GM18858 (cell line): ENCODE measurements around the gene PIK3R4.

Experiments
- ATAC-seq: cut with Tn5 transposase; IDR thresholded peaks from one replicate; pipeline ENCODE4 v1.9.1; 2021; ENCODE audit not compliant: unreplicated experiment

The PIK3R4 gene

DNA sequence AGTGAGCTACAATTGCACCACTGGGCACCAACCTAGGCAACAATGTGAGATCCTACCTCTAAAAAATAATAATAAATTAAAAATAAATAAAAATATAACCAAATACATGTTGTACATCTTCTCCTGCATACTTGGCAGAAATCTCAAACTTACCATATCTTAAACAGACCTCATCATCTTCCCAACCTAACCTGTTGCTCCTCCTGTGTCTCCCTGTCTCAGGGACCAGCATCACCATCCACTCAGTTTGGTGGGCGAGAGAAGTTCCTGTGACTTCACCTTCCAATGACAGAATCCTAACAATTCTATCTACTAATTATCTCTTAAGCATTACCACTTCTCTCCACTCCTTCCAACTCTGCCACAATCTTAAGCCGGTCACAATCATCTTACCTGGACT lies 3.3 kb downstream of the PIK3R4 start:
- no peak for ATAC-seq

DNA sequence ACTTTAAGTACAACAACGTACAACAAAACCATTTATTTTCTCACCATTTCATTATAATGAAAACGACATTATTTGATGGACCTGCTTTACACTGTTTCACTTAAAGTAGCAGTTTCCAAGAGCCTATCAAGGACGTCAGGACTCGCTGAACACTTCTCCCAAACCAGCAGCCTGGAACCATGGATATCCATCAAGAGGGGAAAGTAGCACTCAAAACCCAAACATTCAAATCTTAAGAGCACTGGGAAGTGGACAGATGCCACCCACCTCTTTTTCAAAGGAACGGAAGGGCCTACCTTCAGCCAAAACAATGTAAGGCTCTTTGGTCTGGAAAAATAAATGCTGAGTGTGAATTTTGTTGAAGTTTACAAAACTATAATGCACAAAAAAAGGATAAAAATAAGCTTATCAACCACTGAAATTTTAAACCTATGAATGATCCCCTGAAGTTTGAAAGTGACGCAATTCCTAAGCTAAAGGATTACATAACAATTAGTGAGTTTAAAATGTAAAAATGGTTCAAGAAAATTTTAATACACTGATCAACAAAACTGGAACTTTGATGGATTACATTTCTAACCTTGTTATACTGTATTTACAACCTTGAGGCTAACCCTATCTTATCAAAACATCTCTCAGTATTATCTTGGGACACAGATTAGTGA lies 4.6 kb downstream of the PIK3R4 start:
- ATAC-seq = no peak

DNA sequence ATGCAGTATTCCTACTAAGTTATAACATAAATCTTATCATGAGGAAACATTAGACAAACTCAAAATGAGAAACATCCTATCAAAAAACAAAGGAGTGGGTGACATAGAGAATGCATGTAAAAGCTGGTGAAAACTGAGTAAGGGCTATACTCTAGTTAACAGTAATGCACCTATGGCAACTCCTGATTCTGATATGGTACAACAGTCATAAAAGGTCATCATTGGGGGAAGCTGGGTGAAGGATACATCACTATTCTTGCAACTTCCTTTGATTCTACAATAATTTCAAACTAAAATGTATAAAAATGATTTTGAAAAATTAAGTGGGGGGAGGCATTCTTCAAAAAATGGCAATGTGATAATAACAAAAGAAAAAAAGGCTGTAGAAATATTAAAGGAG lies 6.8 kb downstream of the PIK3R4 start:
- no peak for ATAC-seq

GRCh38 chr3:130738241-130738640 lies 8.4 kb downstream of the PIK3R4 start:
- no peak for ATAC-seq

DNA sequence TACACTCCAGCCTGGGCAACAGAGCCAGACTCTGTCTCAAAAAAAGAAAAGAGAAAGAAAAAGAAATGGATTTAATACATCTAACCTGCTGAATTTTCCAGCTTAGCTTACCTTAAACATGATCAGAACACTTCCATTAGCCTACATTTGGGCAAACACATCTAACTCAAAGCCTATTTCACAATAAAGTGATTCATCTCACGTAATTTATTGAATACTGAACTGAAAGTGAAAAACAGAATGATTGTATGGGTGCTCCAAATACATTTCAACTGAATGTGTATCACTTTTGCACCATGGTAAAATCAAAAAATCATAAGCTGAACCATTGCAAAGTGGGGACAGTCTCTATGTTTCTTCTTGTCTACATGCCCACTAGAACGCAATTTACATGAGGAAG lies 9.0 kb downstream of the PIK3R4 start:
- ATAC-seq = no peak

DNA sequence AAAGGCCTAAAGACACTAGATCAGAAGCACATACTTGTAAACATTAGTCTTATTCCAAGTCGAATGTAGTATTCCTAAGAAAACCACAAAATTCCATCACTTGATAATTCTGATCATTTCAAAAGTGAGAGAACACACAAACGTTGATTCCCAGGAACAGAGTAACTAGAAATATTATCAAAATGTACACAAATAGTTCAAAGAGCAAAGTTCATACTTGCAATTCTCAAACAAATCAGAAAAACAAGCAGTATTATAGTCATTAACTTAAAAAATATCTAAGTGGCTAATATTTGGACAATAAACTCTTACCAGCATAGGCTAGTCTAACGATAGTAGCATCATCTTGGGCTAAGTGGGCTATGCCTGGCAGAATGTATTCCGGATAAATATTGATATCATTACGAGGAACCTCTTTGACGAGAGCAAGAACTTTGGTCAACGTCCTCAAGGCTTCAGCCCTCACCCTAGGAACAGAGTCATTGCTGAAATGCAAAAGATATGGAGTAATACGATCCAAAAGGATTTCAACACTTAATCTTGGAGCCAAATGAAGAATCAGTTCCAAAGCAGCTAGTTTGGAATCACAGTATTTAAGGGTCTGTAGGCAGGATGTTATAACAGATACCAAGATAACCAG lies 13.3 kb downstream of the PIK3R4 start:
- no peak for ATAC-seq

DNA sequence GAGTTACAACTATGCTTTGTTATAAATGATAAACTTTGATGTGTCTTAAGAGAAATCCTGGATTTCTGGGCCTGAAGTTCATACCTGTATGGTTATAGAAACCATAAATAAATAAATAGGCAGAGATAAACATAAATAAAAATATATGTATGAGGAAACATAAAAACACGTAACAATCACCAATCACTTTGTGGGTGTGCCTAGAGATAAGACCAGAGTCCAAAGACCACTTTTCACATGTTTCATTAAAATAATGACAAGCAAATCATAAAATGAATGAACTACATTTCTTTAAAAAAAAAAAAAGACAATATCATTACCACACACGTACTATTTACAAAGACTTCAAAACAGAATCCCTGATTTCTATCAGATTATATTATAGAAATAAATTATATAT lies 14.1 kb downstream of the PIK3R4 start:
- no peak for ATAC-seq

GRCh38 chr3:130731817-130732216 lies 14.8 kb downstream of the PIK3R4 start:
- ATAC-seq = no peak

DNA sequence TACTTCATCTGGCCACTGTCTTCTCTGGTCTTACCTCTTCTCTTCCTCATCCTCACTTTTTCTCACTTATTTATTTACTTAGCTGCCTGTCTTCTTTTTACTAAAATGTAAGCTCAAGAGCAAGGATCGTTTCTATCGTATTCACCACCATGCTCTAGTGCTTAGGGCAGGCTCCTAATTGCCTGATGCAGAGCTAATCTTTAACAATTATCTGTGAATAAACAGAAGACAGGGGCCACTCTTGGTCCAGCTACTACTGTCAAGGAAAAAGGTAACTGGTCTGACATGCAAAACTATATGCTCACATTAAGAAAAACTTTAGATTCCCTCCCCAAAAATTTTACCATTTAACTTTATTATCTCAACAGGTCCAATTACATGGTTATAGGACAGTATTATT lies 17.5 kb downstream of the PIK3R4 start:
- ATAC-seq = no peak

- ATAC-seq = no peak
Observed at GRCh38 chr3:130728037-130728436, 18.6 kb downstream of the PIK3R4 start.

DNA sequence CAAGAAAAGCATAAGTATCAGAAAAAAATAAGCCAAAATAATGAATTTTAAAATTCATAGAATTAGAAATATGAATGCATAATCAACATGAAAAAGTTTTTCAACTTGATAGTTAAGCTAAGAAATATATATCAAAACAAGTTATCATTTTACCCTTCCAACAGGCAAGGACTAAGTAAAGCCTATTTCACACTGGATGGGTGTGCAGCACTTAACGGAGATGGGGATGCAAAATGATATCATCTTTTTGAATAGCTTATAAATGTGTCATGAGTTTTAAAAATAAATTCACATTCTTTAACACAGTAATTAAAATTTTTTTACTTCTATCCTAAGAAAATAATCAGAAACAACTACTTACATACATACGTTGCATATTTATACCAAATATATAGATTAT lies 20.9 kb downstream of the PIK3R4 start:
- no peak for ATAC-seq

GRCh38 chr3:130715616-130716015 lies 31.0 kb downstream of the PIK3R4 start:
- no peak for ATAC-seq

DNA sequence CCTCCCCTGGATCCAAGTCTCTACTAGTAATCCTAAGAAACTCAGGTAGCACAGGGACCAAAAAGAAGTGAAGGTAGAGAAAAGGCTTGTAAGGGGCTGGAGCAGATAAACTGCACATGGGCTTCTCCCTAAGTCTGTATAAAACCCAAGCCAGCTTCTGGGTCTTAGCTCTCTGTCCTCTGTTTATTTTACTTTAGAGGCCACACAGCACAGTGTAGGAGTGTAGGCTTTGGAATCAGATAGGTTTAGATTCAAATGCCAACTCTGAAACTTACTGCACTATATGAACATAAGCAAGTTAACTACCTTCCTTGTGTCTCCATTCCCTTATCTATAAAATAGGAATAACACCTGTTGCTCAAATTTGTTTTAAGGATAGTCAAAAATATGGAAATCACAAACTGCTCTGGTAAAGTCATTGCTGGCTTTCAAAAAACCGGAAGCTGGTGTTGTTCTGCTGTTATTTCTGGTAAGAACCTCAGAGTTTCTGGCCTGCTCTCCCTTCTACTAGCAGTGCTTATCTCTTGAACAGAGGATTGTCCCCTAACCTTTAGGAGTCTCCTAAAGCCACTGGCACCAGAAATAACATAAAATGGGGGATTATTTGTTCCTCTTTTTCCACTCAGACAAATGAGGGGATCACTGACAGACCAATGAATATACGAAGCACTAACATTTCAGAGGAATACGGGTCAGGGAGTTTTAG lies 33.8 kb downstream of the PIK3R4 start:
- no peak for ATAC-seq

GRCh38 chr3:130711565-130712324 lies 34.9 kb downstream of the PIK3R4 start:
- no peak for ATAC-seq

- ATAC-seq = no peak
Observed at GRCh38 chr3:130709671-130710070, 37.0 kb downstream of the PIK3R4 start.

DNA sequence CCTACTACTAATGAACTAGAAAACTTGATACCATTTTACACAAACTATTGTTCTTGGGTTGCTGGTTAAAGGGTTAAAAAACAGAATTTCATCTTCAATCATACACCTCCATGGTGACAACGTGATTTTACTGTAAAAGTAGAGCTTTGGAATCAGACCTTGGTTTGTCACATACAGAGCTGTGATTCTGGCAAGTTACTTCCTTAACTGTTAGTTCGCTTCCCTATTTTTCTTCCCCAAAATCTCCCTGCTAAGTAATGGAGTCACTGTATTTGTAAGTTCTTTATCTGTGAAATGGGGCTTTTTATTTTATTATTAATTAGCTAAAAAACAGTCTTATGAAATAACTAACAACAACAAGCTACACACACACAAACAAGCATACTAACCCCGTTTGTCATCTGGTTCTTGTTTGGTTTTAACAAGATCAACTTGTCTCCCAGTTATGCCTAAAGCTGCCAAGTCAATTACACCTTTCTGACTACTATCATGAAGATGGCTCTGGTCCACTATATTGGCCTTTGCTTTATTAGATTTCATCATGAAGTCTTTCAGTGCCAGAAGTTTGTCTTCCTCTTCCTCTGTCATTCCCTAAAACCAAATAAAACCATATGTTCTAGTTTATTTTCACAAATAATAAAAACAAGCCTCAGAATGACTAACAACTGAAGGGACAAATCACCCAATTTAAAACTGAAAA lies 38.6 kb downstream of the PIK3R4 start:
- ATAC-seq = no peak

- no peak for ATAC-seq
Observed at GRCh38 chr3:130705501-130705900, 41.1 kb downstream of the PIK3R4 start.

GRCh38 chr3:130702985-130703384 lies 43.6 kb downstream of the PIK3R4 start:
- ATAC-seq = no peak

GRCh38 chr3:130700541-130700940 lies 46.1 kb downstream of the PIK3R4 start:
- no peak for ATAC-seq

- ATAC-seq = no peak
Observed at GRCh38 chr3:130699765-130700164, 46.9 kb downstream of the PIK3R4 start.

- ATAC-seq = no peak
Observed at GRCh38 chr3:130693314-130693713, 53.3 kb downstream of the PIK3R4 start.
